Lung (tissue), 12 donors: ENCODE data around the gene USP47. TPM values are rescaled to one million over a fixed set of nuclear protein-coding genes. Genes with fewer than 3 reads are reported as not detected.

Experiments used
- ATAC-seq: fragments of 200-7000 bp; cut with Tn5 transposase; one replicate; pipeline ENCODE4 v1.9.1; 2020; ENCODE audit warnings: moderate number of reproducible peaks; ENCODE audit not compliant: insufficient read depth, low FRiP score
- DNase-seq, 3 donors: peaks; one replicate each; pipeline ENCODE4 v3.0.0-alpha.2; 2013 to 2017
- H3K27ac ChIP-seq, 2 donors: one replicate each; pipeline ENCODE4 v1.5.1; 2013; ENCODE audit warnings: mild to moderate bottlenecking in 2 of 2, moderate library complexity in 2 of 2, control low read depth in 1 of 2, inconsistent platforms in 1 of 2, low read depth in 1 of 2, low read length in 1 of 2
- H3K27me3 ChIP-seq, 3 donors: one replicate each; pipeline ENCODE4 v1.5.1; 2013; ENCODE audit warnings: low read length in 2 of 3; ENCODE audit not compliant: control insufficient read depth in 3 of 3, insufficient read depth in 3 of 3
- H3K36me3 ChIP-seq, 4 donors: one replicate each; pipeline ENCODE4 v1.5.1; 2013; ENCODE audit warnings: low read length in 4 of 4, mild to moderate bottlenecking in 1 of 4, moderate library complexity in 1 of 4; ENCODE audit not compliant: control insufficient read depth in 4 of 4, insufficient read depth in 4 of 4
- H3K4me1 ChIP-seq, 5 donors: one replicate each; pipeline ENCODE4 v1.5.1; 2013; ENCODE audit warnings: low read length in 5 of 5, mild to moderate bottlenecking in 2 of 5, moderate library complexity in 1 of 5; ENCODE audit not compliant: control insufficient read depth in 5 of 5, insufficient read depth in 5 of 5
- H3K4me3 ChIP-seq: one replicate; pipeline ENCODE4 v1.5.1; 2013; ENCODE audit warnings: mild to moderate bottlenecking, control low read depth, moderate library complexity
- H3K9ac ChIP-seq, 2 donors: one replicate each; pipeline ENCODE4 v1.5.1; 2013; ENCODE audit warnings: low read length in 2 of 2, control low read depth in 1 of 2; ENCODE audit not compliant: insufficient read depth in 1 of 2
- H3K9me3 ChIP-seq, 4 donors: one replicate each; pipeline ENCODE4 v1.5.1; 2013; ENCODE audit warnings: low read length in 3 of 4, mild to moderate bottlenecking in 1 of 4, moderate library complexity in 1 of 4; ENCODE audit not compliant: control insufficient read depth in 4 of 4, insufficient read depth in 3 of 4
- CTCF ChIP-seq: IDR thresholded peaks from 2 replicates; pipeline ENCODE4 v1.5.1; 2012; ENCODE audit warnings: mild to moderate bottlenecking; ENCODE audit errors: control extremely low read depth, extremely low read depth
- WGBS, 2 donors: extraction: QIAGEN DNeasy Blood & Tissue Kit; methylation state at CpG; one replicate each; pipeline ENCODE4 v1.1.7; 2013; 5-methylcytosine and 5-hydroxymethylcytosine counted together
- polyA plus RNA-seq, 2 donors: library from polyadenylated mRNA; stranded (reverse); fragments of 200-250 nt; gene quantifications; one replicate each; pipeline ENCODE4 v1.2.1, GENCODE V29; 2013
- total RNA-seq, 2 donors: library from RNA; depleted of rRNA in 1 of 2; stranded (reverse); fragments of >200 nt in 1 of 2; gene quantifications; one replicate each; pipeline ENCODE4 v1.2.1, GENCODE V29; 2014 to 2021
- donor health status: control.
- donor health status: control.
- donor health status: Bipolar disorder and iron deficiency.
- donor health status: healthy.
- donor health status: DM: yes; HTN: yes; CAD: no.

Gene USP47
- total and polyA plus RNA-seq, 4 donors, result 20.4 to 183 (median 31.9) TPM

- Histone ChIP-seq H3K27ac (no peak overlapping the region), H3K27me3 (no peaks in the 10 kb centered on the region), H3K9me3 (no peaks in the 10 kb centered on the region), H3K4me1 (no peaks in the 10 kb centered on the region), H3K4me3 (no peak overlapping the region), H3K36me3 (no peaks in the 10 kb centered on the region), H3K9ac (no peak overlapping the region)
- DNase-seq, result peak; percentile 64 to 88 (median 75)
- peak; percentile 79 for ATAC-seq
- peak; percentile 87 for TF ChIP-seq CTCF
- WGBS, 2 donors, result 20 to 25% methylated on average over 5 of the region's 5 CpGs
Observed at GRCh38 chr11:11798586-11799438, 43.0 kb upstream of the USP47 start.

GRCh38 chr11:11805228-11805627, 36.5 kb upstream of the USP47 start:
- no peak for DNase-seq
- Histone ChIP-seq H3K9ac (no peak overlapping the region), H3K4me3 (no peak overlapping the region), H3K36me3 (no peaks in the 10 kb centered on the region), H3K27ac (no peak overlapping the region), H3K4me1 (peaks cover 0 to 36% (median 1%) of the 10 kb centered on the region in 5 donors), H3K9me3 (no peaks in the 10 kb centered on the region), H3K27me3 (no peaks in the 10 kb centered on the region)
- 98 to 100% methylated on average over 1 of the region's 1 CpG for WGBS, 2 donors
- TF ChIP-seq CTCF, result no peak
- ATAC-seq, result no peak

GRCh38 chr11:11806074-11806473, 35.7 kb upstream of the USP47 start:
- Histone ChIP-seq H3K36me3 (no peaks in the 10 kb centered on the region), H3K9ac (no peak overlapping the region), H3K4me3 (no peak overlapping the region), H3K9me3 (no peaks in the 10 kb centered on the region), H3K4me1 (peaks cover 0 to 36% (median 1%) of the 10 kb centered on the region in 5 donors), H3K27me3 (no peaks in the 10 kb centered on the region), H3K27ac (no peak overlapping the region)
- DNase-seq (no peak), ATAC-seq (no peak)
- no peak for TF ChIP-seq CTCF
- WGBS, 2 donors, result 87 to 89% methylated on average over 3 of the region's 3 CpGs
